PC-9 (cell line): ENCODE results near the gene CCDC85C.

Experiments used
- EZH2 ChIP-seq: fragments of 200-600 bp; sonication (generic); IDR thresholded peaks from 2 replicates; pipeline ENCODE4 v1.8.0; 2017; ENCODE audit warnings: antibody characterized with exemption, low read depth
- TF ChIP-seq, protein P1 (sequence below): fragments of 200-600 bp; sonication (generic); conservative IDR thresholded peaks from 2 replicates; pipeline ENCODE4 v1.6.1; 2017; ENCODE audit warnings: mixed run types, antibody characterized with exemption, mild to moderate bottlenecking, moderate library complexity

DNA sequence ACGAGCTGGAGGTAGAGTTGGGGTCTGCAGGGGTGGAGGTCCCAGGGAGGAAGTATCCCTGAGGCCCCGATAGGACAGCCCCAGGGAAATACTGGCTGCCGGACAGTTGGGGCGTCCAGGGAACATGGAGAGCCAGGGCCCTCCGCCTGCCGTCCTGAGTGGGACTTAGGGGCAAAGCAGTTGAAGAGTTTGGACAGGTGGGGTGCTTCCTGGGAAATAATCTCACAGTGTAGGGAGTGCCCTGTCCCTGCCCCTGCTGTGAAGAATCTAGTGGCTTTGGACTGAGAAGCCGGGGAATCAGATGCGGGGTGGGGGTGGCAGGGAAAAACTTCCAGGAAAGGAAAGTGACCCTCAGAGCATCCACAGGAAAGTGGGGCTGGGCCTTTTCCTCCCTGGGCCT is 31.1 kb upstream of the CCDC85C start:
- TF ChIP-seq, protein P1, sequence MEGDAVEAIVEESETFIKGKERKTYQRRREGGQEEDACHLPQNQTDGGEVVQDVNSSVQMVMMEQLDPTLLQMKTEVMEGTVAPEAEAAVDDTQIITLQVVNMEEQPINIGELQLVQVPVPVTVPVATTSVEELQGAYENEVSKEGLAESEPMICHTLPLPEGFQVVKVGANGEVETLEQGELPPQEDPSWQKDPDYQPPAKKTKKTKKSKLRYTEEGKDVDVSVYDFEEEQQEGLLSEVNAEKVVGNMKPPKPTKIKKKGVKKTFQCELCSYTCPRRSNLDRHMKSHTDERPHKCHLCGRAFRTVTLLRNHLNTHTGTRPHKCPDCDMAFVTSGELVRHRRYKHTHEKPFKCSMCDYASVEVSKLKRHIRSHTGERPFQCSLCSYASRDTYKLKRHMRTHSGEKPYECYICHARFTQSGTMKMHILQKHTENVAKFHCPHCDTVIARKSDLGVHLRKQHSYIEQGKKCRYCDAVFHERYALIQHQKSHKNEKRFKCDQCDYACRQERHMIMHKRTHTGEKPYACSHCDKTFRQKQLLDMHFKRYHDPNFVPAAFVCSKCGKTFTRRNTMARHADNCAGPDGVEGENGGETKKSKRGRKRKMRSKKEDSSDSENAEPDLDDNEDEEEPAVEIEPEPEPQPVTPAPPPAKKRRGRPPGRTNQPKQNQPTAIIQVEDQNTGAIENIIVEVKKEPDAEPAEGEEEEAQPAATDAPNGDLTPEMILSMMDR, result no peak
- no peak for TF ChIP-seq EZH2
